SK-N-MC (cell line): ENCODE measurements around the gene SBNO2.
A peak's percentile ranks its signal among the peaks of the same experiment; 100 is the strongest.

Experiments used
- EZH2 ChIP-seq: fragments of 200-600 bp; sonication (generic); IDR thresholded peaks from one replicate; pipeline ENCODE4 v1.6.1; 2017; ENCODE audit warnings: antibody characterized with exemption
- POLR2AphosphoS5 ChIP-seq: IDR thresholded peaks from 2 replicates; pipeline ENCODE4 v1.6.1; 2012; ENCODE audit warnings: mild to moderate bottlenecking, low read depth, low read length, borderline replicate concordance

GRCh38 chr19:1094978-1095701 is 78.9 kb downstream of the SBNO2 start, which contains the start of gene POLR2E:
- TF ChIP-seq EZH2 (no peak), POLR2AphosphoS5 (peak; percentile 88)
